Head of caudate nucleus (tissue), 42 donors: ENCODE measurements around the gene ISL1.

Source experiments
- DNase-seq, 42 donors: peaks; one replicate each; pipeline versions ENCODE4 v3.0.0 to v3.0.0-alpha.2; 2020 to 2021; ENCODE audit warnings: mixed read lengths in 7 of 42
- intact Hi-C: fragments of 100-400 bp; cut with DNase I; formaldehyde crosslinking; loops from one replicate; pipeline ENCODE4 v1.15.0; 2022

ISL1 gene

GRCh38 chr5:51383131-51384121, at the start of gene ISL1:
ISL1 (plus strand) TSS chr5:51383448; CDS start chr5:51383672, 224 bp downstream.
- peak; percentile 36 to 87 (median 71) for DNase-seq
- intact Hi-C loops, result no loop called here

DNA sequence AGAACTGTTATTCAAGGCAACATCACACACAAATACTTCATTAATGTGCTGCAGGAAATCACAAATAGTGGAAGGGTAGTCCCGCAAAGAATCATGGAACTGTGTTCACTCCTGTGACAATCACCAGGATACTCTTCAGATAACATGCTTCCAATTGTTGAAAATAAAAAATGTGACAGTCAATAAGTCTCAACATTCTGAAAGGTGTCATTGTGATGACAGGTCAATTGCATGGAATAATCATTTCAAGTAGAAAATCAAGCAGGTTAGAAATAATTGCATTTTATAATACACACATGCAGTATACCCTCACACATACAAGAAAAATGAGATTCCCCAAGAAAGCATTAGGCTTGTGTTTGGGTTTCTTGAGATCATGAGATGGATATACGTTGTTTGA, 46.4 kb upstream of the ISL1 start:
- intact Hi-C loops, result no loop called here
- no peak for DNase-seq

DNA sequence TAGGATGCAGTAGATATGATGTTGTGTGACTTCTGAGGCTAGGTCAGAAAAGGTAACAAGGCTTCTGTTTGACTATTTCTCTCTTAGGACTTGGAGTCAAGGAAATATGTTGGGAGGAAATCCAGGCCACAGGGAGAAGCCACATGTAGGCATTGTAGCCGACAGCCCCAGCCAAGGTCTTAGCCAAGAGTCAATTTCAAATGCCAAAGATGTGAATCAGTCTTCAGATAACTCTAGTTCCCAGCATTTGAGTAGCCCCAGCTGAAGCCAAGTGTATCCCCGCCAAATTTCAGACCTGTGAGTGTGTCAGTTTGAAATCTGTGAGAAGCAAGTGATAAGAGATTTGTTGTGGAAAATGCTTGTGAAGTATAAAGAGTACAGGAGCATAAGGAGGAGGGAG, 38.1 kb upstream of the ISL1 start:
- intact Hi-C loops, result no loop called here
- no peak for DNase-seq

DNA sequence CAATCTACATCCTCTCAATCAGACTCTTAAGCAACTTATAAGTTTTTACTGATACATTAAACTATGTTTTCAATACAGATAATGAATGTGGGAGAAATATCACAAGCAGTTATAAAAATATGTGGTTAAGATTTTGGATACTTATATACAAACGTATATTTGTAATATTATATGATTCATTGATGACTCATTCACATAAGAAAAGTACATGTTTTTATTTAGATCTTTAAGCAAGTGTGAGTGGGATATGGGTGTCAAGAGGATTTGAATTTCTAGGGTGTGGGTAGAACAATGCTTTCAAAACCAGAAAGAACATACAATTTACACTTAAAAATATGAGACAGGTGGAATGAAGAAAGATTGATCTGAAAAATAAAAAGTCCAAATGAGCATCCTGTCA, 36.1 kb upstream of the ISL1 start:
- intact Hi-C loops, result no loop called here
- no peak for DNase-seq

DNA sequence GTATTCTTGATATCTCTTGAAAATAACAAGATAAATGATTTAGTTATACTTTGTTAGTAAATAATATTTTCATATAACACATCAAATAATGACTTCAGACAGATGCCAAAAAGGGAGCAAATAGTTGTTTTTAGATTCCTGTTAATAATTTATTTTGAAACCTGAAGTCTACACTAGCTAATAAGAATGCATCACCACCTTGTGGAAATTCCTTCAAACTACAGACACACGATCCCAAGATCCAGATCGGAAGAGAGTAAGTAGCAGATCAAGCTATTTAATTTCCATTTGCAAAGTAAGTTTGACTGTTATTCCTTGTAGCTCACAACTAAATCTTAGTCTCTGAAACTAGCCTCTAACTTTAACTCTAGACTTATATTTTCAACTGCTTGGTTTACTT, 35.5 kb upstream of the ISL1 start:
- intact Hi-C loops, result no loop called here
- DNase-seq, result no peak

- intact Hi-C loops, result no loop called here
- no peak for DNase-seq
These were observed 12.2 kb upstream of the ISL1 start for GRCh38 chr5:51371052-51371451.

GRCh38 chr5:51373880-51374523, 9.2 kb upstream of the ISL1 start:
- peak in 3 of 42 donors; percentile 16 to 46 (median 32) for DNase-seq
- intact Hi-C loops, result no loop called here

DNA sequence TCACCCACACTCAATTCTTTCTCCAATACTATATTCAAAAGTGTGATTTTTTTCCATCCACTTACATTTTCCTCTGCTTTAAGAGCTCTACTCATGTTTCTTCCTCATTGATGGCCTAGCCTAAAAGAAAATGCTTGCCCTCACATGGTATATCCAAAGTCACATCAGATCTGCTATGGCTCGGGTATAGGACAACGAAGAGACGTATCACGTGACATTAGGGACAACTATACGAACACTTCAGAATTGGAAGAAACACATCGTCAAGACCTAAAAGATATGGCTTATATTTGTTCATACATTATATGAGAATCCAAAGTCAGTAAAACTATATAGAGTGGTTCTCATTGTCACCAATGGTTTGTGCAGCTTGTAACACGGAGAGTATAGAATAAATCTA, 8.2 kb upstream of the ISL1 start:
- intact Hi-C loops, result loop anchor here (5.0 kb wide), 1 partner anchor 408 kb away; no protein-coding TSS in a partner anchor
- DNase-seq, result no peak

- intact Hi-C loops, result loop anchor here (5.0 kb wide), 1 partner anchor 409 kb away; no protein-coding TSS in a partner anchor
- peak in 2 of 42 donors; percentile 36 to 43 for DNase-seq
These were observed 6.7 kb upstream of the ISL1 start for GRCh38 chr5:51376509-51376908.

GRCh38 chr5:51377151-51378060, 5.8 kb upstream of the ISL1 start:
- DNase-seq, result peak in 1 of 42 donors; percentile 37
- intact Hi-C loops, result loop anchor here (5.0 kb wide), 1 partner anchor 410 kb away; no protein-coding TSS in a partner anchor

DNA sequence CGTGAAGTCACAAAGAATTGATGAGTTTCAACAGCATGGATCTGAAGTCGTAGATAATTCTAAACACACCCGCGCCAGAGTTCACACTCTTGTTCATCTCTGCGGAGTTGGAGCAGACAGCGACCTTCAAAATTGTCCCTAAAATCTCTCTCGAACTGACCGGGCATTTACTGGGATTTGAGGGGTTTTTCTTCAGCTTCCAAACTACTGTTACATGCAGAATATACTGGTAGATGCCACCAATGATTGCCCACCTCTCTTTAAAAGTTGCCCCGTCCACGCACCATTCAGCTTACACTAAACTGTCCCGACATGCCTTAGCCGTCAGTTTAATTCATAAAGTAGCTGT, 5.2 kb upstream of the ISL1 start:
- intact Hi-C loops, result loop anchor here (5.0 kb wide), 1 partner anchor 411 kb away; no protein-coding TSS in a partner anchor
- no peak for DNase-seq

- peak in 1 of 42 donors; percentile 36 for DNase-seq
- intact Hi-C loops, result loop anchor here (5.0 kb wide), 1 partner anchor 411 kb away; no protein-coding TSS in a partner anchor
These were observed 4.6 kb upstream of the ISL1 start for GRCh38 chr5:51378448-51379330.

DNA sequence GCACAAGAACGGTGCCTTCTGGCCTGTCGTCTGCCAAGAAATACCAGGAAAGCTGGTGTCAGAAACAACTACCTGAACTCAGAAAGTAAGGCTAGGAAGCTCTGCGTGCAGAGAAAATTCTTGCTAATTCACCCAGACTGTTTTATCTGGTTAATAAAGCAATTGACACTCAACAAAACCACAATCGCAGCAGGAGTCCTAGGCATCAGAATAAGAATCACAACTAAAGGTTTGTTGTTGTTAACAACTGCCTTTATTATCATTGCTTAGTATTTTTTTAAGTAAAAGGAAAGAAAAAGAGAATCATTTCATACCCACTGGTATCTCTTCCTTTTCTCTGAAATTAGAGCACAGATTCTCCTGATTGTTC, 3.9 kb upstream of the ISL1 start:
- peak in 1 of 42 donors; percentile 35 for DNase-seq
- intact Hi-C loops, result loop anchor here (5.0 kb wide), 1 partner anchor 412 kb away; no protein-coding TSS in a partner anchor

DNA sequence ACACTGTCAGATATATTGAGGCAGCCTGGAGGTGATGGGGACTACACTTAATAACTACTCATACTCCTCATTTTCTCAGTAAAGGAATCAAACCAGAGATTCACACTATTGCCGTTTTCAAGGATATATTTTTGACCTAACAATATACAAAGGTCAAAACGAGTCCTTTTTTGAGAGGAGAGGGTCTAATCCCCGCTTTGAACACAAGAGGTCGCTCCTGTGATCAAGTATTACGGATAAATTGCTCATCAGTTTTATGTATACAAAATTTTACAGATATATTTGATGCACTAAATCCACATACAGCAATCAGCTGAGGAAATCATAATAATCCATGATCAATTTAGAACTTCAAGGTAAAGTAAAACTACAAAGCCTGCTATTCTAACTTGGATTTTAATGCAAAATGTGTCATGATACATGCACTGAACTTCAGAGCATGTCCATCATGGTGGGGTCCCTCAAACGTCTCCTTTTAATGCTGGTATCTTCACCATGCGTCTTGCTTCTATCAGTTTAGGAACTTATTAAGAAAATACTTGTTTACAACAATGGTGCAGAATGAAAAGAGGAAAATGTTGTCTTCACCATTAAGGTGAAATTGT, 2.5 kb upstream of the ISL1 start:
- peak in 6 of 42 donors; percentile 26 to 66 (median 37) for DNase-seq
- intact Hi-C loops, result no loop called here

- DNase-seq, result peak in 1 of 42 donors; percentile 37
- intact Hi-C loops, result no loop called here
These were observed 1.3 kb upstream of the ISL1 start for GRCh38 chr5:51381761-51382474.

GRCh38 chr5:51382521-51383130, 622 bp upstream of the ISL1 start:
- DNase-seq, result peak in 3 of 42 donors; percentile 6 to 44 (median 19)
- intact Hi-C loops, result no loop called here
